Measurements from ENCODE around the gene C1orf167. TPM values are rescaled to one million over a fixed set of nuclear protein-coding genes. Genes with fewer than 3 reads are reported as not detected.

The C1orf167 gene
- polyA plus RNA-seq, 3 donors: 0.05 TPM; not detected in 2

- H3K9me3 Mint-ChIP-seq: no peaks in the 10 kb centered on the region
- H3K27me3 Mint-ChIP-seq (ENCODE audit: low read depth in 3 of 3): peaks cover 0 to 2% (median 0%) of the 10 kb centered on the region in 3 donors
- no peak overlapping the region for H3K4me3 ChIP-seq (replicated peaks in 1 of 3; ENCODE audit: low read depth in 2 of 3, low read length in 3 of 3)
- H3K79me2 ChIP-seq (ENCODE audit: insufficient read depth, low read length): peaks cover 9% of the 10 kb centered on the region
- no peak for TF ChIP-seq CTCF (IDR thresholded peaks at IDR 0.05)
- peak overlapping the region in 3 of 7 donors; percentile 33 to 76 (median 54) for H3K27ac Mint-ChIP-seq
- H3K4me1 Mint-ChIP-seq: peaks cover 21% of the 10 kb centered on the region
- intact Hi-C loops (cut with micrococcal nuclease): loop anchor here in 1 of 2 donors (10.0 kb wide), 1 partner anchor 61 kb away; the partner anchor contains the start of gene AGTRAP
- H3K36me3 Mint-ChIP-seq: peaks cover 80 to 95% of the 10 kb centered on the region in 2 donors
- H2AFZ ChIP-seq (ENCODE audit: insufficient read depth, low read depth, low read length, poor library complexity, severe bottlenecking): no peak overlapping the region
- H3K27me3 ChIP-seq (ENCODE audit: control insufficient read depth in 2 of 2, insufficient read depth in 2 of 2, low read length in 2 of 2): no peaks in the 10 kb centered on the region
- peak overlapping the region in 1 of 2 donors; percentile 51 for H3K27ac ChIP-seq (ENCODE audit: low read depth in 1 of 2, low read length in 2 of 2)
- no peak overlapping the region for H3K4me3 Mint-ChIP-seq
- H4K20me1 ChIP-seq (ENCODE audit: insufficient read depth, low read length): peaks cover 16% of the 10 kb centered on the region
- peaks cover 14 to 18% of the 10 kb centered on the region in 2 donors for H3K4me1 ChIP-seq (ENCODE audit: control insufficient read depth in 1 of 2, insufficient read depth in 2 of 2, low read length in 2 of 2)
- no peak overlapping the region for H3K4me2 ChIP-seq (replicated peaks; ENCODE audit: extremely low read depth, low read length, poor library complexity, severe bottlenecking)
- DNase-seq: no peak
- no peaks in the 10 kb centered on the region for H3K9me3 ChIP-seq (replicated peaks in 1 of 2; ENCODE audit: control insufficient read depth in 1 of 2, insufficient read depth in 1 of 2, low read length in 2 of 2)
- 94% methylated on average over 8 of the region's 15 CpGs for WGBS (ENCODE audit: insufficient coverage)
- peaks cover 74 to 94% of the 10 kb centered on the region in 2 donors for H3K36me3 ChIP-seq (replicated peaks in 1 of 2; ENCODE audit: control insufficient read depth in 1 of 2, insufficient read depth in 2 of 2, low read length in 2 of 2)
- no peak overlapping the region for H3K9ac ChIP-seq (ENCODE audit: insufficient read depth, low read length, poor library complexity, severe bottlenecking)
Observed at GRCh38 chr1:11796036-11796828, 34.2 kb downstream of the C1orf167 start.

DNA sequence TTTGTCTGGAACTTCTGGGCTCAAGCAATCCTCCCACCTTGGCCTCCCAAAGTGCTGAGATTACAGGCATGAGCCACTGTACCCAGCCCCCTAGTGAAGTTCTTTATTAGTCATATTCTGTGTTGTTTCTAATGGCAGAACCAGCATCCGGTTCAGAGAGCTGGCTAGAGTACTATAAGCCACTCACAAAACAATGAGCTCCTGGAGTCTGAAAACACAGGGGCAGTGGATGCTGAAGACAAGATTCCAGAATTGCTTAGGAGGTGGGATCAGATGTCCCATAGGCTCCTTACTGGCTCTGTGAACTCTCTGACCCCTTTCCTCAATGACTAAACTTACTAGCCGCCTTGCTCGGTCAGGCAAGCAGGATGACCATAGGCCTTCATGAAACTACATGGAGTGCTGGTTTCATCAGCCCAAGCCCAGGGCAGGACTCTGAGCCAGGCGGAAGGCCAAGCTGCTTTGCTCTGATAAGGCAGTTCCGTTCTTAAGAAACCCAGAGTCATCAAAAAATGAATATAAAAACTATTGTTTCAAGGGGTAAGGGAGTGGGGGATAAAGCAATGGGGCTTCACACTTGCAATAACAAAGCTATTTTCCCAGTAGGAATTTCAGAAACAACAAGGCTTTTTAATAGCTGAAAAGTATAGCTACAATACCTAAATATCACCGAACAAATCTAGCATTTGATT lies 35.7 kb downstream of the C1orf167 start:
- no peak overlapping the region for H3K4me3 Mint-ChIP-seq
- peaks cover 0 to 2% (median 0%) of the 10 kb centered on the region in 3 donors for H3K27me3 Mint-ChIP-seq (ENCODE audit: low read depth in 3 of 3)
- no peak overlapping the region for H3K27ac ChIP-seq (ENCODE audit: low read depth in 1 of 2, low read length in 2 of 2)
- no peak for TF ChIP-seq CTCF (IDR thresholded peaks at IDR 0.05)
- H3K36me3 Mint-ChIP-seq: peaks cover 75 to 95% of the 10 kb centered on the region in 2 donors
- peak overlapping the region in 3 of 7 donors; percentile 46 to 61 (median 60) for H3K27ac Mint-ChIP-seq
- intact Hi-C loops (cut with micrococcal nuclease): loop anchor here in 1 of 2 donors (10.0 kb wide), 1 partner anchor 63 kb away; the partner anchor contains the start of gene AGTRAP
- H3K9me3 Mint-ChIP-seq: no peaks in the 10 kb centered on the region
- peaks cover 70 to 92% of the 10 kb centered on the region in 2 donors for H3K36me3 ChIP-seq (replicated peaks in 1 of 2; ENCODE audit: control insufficient read depth in 1 of 2, insufficient read depth in 2 of 2, low read length in 2 of 2)
- no peaks in the 10 kb centered on the region for H3K9me3 ChIP-seq (replicated peaks in 1 of 2; ENCODE audit: control insufficient read depth in 1 of 2, insufficient read depth in 1 of 2, low read length in 2 of 2)
- DNase-seq: no peak
- no peak overlapping the region for H3K4me2 ChIP-seq (replicated peaks; ENCODE audit: extremely low read depth, low read length, poor library complexity, severe bottlenecking)
- H3K4me3 ChIP-seq (replicated peaks in 1 of 3; ENCODE audit: low read depth in 2 of 3, low read length in 3 of 3): no peak overlapping the region
- peaks cover 31% of the 10 kb centered on the region for H4K20me1 ChIP-seq (ENCODE audit: insufficient read depth, low read length)
- H3K4me1 ChIP-seq (ENCODE audit: control insufficient read depth in 1 of 2, insufficient read depth in 2 of 2, low read length in 2 of 2): peaks cover 11 to 18% of the 10 kb centered on the region in 2 donors
- no peak overlapping the region for H3K9ac ChIP-seq (ENCODE audit: insufficient read depth, low read length, poor library complexity, severe bottlenecking)
- no peaks in the 10 kb centered on the region for H3K27me3 ChIP-seq (ENCODE audit: control insufficient read depth in 2 of 2, insufficient read depth in 2 of 2, low read length in 2 of 2)
- WGBS (ENCODE audit: insufficient coverage): 100% methylated on average over 1 of the region's 6 CpGs
- peaks cover 24% of the 10 kb centered on the region for H3K79me2 ChIP-seq (ENCODE audit: insufficient read depth, low read length)
- peaks cover 21% of the 10 kb centered on the region for H3K4me1 Mint-ChIP-seq
- no peak overlapping the region for H2AFZ ChIP-seq (ENCODE audit: insufficient read depth, low read depth, low read length, poor library complexity, severe bottlenecking)

All from CD14-positive monocyte (primary cell).